T-helper 2 cell treated with Interferon-gamma antibody and Interleukin-4, amounts not matched to agents 100 ng/mL and 5 ng/mL, for 36 hours (primary cell): ENCODE data around the gene RAB33A. TPM values are rescaled to one million over a fixed set of nuclear protein-coding genes. Genes with fewer than 3 reads are reported as not detected.

Experiments used
- intact Hi-C: fragments of 100-400 bp; cut with micrococcal nuclease; formaldehyde crosslinking; loops from one replicate; pipeline ENCODE4 v1.15.1; 2023
- total RNA-seq: library from RNA; stranded (reverse); gene quantifications from 2 replicates; pipeline ENCODE4 v1.2.3, GENCODE V29; 2022

The RAB33A gene
- total RNA-seq, 1 donor from 2014 or later: 27.7 TPM

DNA sequence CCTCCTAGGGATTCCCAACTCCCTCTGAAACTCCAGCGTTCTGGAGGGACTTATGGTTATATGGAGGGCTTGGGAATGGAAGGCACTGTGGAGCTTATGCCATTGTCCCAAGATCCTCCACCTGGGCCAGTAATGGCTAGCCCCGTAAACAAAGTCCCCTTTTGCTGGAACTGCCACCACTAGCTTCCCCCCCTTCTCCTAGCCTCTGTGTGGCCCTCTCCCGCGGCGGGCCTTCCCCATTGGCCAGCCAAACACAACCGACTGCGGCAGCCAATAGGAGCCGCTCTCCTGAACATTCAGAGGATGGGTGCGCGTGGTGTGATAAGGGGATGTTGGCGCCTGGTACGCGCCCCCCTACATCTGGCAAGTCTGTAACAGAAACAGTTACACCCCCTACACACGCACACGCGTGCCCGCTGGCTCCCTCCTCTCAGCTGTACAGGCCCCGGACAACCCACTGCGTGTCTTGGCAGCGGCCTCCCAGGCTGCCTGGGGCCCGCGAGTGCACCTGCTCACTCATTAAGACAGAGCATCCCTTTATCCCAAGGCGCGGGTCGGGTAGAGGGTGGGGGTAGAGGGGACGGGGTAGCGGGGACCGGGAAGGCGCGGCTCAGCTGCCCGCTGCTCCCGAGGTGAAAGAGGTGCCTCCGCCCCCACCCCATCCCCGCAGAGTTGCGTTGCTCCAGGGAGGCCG lies 863 bp upstream of the RAB33A start:
- intact Hi-C loops: loop anchor here (2.0 to 5.0 kb wide), 3 partner anchors 49 to 166 kb away; partner anchors contain the start of genes SLC25A14 and ZNF280C

DNA sequence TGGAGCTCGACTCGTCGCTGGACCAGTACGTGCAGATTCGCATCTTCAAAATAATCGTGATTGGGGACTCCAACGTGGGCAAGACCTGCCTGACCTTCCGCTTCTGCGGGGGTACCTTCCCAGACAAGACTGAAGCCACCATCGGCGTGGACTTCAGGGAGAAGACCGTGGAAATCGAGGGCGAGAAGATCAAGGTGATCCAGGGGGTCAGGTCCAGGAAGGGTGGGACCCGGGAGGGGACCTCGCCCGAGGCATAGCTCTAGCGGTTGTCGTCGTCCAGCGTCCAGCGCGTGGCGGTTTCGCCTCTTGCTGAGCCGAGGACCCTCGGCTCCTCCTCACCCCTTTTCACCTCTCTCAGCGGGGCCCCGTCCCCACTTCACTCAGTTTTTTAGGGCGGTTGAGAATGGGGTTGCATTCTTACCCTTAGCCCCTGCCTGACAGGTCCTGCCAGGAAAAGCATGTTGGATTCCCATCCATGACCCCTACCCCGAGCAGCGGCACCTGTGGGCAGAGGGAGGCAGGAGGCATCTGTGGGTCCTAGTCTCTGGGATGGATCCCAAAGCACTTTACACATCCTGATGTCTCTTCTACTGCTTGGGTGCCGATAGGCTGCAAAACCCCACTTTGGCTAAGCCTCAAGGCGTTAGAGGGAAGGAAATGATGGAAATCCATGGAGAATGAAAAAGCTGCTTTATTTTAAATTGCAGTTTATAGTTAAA lies 524 bp downstream of the RAB33A start:
- intact Hi-C loops: loop anchor here (5.0 kb wide), 2 partner anchors 50 to 165 kb away; partner anchors contain the start of gene SLC25A14

DNA sequence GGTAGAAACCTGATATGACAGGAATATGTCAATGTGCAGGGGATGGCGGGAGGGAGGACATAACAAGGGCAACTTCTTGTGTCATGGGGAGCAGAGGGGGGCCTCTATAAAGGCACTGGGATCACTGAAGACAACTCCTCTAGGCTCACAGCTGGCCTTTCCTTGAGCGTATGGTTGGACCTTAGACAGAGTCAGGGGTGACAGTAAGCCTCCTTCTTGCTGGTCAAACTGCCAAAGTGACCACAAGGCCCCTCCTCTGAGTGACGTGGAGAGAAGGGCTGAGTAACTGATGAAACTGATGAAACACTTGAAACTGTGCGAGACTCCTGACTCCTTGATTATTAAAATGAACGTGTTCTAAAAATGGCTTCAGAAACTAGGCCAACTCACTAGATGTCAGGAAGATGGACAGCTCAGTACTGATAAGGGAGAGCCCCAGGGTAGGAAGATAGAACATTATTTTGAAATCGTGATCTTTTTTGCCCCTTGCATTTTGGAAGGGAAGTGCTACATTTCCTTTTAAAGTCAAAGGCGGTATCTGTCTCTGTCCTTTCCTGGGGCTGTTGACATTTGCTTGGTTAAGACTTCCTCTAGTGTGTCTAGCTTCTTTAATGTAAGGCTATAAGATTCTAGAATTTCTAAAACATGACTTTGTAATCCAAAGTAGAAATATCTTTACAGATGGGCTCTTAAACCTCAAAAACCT lies 1.6 kb downstream of the RAB33A start:
- intact Hi-C loops: loop anchor here (1.0 to 5.0 kb wide), 3 partner anchors 8 to 164 kb away; partner anchors contain the start of genes AIFM1 and SLC25A14

DNA sequence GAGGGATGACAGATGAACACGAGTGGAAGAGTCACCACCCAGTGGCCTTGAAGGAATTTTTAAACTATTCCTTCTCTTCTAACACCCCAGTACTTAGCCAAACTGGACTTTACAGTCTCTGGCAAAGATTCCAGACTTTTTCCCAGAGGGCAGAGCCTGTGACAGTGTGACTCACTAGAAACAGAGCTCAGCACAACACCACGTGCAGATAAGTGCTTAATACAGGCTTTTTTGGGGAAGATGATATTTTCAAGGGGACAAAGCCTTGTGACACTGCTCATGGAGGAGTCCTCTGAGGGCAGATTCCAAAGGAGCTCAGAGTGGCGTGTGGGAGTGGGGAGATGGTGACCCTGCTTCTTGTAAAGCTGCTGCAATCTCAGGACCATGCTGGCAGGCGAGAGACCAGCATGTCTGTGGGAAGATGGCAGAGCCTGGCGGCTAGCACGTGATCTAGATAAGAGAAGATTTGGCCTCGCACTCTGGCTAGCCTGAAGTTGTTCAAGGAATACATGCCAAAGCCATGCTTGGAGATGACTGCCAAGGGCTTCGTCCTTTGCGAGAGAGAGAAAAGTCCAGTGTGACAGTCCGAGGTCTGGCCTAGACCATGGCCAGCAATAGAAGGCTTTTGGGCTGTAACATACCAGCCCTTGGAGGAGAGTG lies 2.4 kb downstream of the RAB33A start:
- intact Hi-C loops: loop anchor here (5.0 kb wide), 2 partner anchors 52 to 163 kb away; partner anchors contain the start of gene SLC25A14

DNA sequence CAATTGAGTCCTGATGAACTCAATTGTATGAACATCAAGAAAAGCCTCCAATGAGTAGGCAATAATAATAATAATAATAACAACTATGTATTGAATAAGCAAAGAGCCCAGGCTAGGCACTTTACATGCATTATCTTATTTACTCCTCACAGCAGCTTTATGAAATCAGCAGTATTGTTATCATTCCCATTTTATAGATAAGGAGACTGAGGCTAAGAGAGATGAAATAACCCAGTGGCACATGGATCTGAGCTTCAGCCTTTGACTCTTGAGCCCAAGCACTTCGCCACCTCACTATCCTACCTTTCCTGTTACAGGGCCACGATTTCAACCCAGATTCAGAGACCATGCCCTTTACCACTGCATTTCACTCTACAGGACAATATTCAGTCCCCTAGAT lies 3.2 kb downstream of the RAB33A start:
- intact Hi-C loops: loop anchor here (5.0 kb wide), 2 partner anchors 53 to 162 kb away; partner anchors contain the start of gene SLC25A14

DNA sequence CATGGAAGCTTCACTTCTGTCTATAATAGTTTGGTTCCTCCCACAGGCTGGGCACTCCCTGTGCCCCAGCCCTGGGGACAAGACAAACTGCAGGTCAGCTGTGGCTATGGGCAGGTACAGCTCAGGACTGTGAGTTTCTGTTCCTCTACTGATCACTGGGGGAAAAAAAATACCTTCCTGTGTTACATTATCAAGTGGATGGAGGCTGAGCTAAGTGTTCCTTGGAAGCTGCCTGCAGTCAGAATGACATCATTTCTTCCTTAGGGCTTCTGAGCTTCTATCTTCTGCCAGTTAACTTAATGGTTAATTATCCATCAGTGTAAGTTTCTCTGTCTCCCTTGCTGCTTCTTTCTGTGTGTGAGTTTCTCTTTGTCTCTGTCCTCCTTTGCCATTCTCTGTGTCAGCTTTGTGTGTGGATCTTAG lies 4.6 kb downstream of the RAB33A start:
- intact Hi-C loops: no loop called here

DNA sequence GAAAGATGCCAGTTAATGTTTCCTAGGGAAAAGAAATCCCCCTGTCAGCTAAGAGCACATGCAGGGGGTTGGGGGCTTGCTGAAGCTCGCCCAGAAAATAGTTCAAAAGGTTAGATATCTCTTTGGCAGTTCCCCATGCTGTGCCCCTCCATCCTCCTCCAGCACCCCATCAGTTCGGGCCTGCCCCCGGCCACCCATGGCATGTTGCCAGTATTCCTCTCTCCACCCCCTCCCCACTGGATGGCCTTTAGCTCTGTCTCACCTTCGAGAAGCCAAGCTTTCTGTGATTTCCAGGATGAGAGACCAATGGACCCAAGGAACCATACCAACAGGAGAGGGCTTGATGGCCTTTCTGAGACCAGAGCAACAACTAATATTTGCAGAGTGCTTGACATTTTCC lies 5.2 kb downstream of the RAB33A start:
- intact Hi-C loops: no loop called here

DNA sequence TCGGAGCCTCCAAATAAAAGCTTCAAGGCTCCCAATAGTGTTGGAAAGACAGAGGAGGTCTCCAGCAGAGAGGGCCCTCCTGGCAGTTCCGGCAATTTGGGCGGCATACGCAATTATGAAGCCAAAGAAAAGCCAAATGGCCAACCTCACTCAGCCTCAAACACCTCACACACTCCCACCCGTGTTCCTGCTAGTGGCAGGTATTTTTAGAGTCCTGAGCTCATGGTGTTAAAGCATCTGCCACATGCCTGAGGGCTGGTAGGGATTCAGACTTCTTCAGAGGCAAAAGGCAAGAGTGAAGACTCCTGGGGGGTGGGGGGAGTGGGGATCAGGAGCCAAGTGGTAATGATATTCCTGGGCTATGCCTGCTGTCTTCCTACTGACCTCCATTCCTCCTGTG lies 7.4 kb downstream of the RAB33A start:
- intact Hi-C loops: no loop called here

DNA sequence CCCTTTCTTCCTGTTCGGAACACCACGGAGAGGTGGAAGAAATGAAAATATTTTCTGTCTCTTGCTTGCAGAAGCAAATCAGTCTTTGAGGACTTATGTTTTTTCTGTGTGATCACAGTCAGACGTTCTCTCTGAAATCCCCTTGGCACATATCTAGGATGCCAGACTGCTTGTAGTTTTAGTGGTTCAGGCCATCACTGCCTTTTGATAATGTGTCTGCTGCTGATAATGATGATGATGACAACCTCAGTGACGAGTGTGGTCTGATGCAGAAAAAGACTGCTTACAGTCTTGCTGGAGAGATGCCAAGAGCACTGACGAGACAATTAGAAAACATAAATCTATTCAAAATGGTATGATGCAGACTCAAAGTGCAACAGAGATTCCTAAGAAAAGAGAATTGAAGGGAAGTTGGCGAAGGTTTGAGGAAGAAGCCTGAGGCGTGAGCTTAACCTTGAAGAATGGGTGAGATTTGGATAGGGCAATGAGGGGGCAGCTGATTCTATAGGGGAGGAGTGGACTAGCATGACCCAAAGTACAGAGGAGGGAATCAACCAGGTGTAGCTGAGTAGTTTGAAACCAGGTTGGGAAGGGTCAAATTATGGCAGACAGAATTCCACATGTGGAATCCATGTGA lies 7.9 kb downstream of the RAB33A start:
- intact Hi-C loops: no loop called here

DNA sequence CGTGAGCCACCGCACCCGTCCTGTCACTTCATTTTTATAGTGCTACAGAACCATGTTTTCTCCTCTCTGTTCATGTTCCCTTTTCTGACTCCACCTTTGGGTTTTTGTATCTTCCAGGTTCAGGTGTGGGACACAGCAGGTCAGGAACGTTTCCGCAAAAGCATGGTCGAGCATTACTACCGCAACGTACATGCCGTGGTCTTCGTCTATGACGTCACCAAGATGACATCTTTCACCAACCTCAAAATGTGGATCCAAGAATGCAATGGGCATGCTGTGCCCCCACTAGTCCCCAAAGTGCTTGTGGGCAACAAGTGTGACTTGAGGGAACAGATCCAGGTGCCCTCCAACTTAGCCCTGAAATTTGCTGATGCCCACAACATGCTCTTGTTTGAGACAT lies 12.4 kb downstream of the RAB33A start:
- intact Hi-C loops: no loop called here

DNA sequence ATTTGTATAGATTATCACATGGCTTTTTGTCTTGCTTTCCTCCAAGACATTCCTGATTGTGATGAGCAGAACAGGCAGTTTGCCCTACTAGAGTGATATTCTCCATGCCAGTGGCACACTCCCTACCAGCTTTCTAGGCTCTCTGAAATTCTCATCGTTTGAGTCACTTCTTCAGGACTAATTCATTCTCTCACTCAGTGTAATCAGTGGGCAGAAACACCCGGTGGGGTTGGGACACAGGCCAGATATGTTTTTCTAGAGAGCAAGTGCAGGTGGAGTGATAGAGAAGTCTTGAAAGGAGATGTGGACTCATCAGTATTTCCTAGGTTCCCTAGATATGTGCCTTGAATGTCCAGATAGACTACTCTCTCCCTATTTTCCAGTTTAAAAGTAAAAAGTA lies 13.1 kb downstream of the RAB33A start:
- intact Hi-C loops: no loop called here

DNA sequence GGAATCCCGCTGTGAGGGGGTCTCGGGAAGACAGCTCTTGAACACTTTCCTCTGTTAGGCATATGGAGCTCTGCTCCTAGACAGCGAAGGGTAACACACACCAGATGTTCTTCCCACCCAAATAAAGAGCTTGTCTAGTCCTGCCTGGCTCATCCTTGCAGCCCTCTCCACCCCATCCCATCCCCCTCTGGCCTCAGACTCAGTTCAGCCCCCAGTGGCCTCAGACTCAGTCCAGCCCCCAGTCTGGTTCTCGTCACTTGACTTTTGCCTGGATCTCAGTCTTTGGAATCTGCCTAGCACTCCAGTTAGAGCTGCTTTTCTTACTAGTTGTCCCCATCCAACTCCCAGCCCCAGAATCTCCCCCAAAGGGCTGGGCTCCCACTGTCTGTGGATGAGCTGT lies 14.9 kb downstream of the RAB33A start:
- intact Hi-C loops: no loop called here

DNA sequence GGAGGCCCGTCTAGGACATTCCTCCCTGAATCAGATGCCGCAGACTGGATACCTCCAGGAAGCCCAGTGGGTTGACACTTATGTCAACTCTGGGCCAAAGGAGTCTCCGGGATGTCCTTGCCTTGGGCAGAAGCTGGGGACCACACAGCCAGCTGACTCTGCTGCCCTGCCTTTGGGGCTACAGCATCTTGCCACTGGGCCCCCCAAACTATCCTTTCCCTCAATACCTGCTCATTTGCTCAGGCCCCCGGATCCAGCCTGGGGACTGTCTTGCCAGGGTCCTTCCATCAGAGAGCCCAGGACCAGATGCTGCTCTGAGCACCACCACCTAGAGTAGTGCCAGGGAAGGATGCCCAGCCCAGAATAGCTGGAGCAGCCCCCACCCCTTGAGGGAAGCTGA lies 19.0 kb downstream of the RAB33A start:
- intact Hi-C loops: loop anchor here (5.0 to 10.0 kb wide), 2 partner anchors 68 to 586 kb away; no protein-coding TSS in a partner anchor

DNA sequence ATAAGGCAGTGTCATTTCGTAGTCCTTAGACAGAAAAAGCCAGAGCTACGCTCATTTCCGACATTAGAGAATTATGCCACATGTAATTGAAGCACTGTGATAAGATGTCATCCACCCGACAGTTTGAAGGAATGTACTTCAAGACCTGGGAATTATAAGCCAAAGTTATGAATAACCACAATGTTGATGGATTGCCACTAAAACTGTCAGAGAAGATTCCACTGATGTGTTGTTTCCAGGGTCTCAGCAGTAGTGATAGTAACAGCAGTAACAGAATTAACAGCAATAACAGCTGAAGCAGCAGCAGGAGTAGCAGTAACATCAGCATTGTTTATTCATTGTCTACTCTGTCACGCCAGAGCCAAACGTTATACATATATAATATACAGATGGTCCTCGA lies 24.7 kb downstream of the RAB33A start:
- intact Hi-C loops: loop anchor here (10.0 kb wide), 1 partner anchor 592 kb away; no protein-coding TSS in a partner anchor

DNA sequence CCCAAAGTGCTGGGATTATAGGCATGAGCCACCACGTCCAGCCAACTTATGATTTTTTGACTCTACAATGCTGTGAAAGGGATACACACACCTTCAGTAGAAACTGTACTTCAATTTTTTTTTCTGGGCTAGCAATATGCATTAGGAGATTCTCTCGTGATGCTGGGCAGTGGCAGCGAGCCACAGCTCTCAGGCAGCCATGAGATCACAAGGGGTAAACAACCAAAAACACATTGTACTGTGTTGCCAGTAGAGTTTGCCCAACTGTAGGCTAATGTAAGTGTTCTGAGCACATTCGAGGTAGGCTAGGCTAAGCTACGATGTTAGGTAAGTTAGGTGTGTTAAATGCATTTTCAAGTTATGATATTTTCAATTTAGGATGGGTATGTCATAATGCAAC lies 25.7 kb downstream of the RAB33A start:
- intact Hi-C loops: loop anchor here (10.0 kb wide), 1 partner anchor 593 kb away; no protein-coding TSS in a partner anchor

DNA sequence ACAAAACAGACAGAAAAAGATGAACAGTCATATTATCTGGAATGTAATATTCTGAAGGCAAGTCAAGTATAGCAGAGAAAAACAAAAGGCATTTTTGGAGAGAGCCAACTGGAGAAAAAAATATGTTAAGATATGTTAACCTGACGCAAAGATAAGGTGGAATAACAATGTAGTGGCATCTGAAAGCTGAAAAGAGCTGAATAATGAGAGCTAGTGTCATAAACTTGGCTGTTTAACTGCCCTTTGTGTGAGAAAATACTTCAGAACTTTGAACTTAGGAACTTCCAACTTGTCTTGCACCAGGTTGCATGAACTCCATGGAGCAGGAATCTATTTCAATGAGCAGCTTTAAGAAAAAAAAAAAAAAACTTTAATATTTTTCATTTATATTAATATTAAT lies 32.9 kb downstream of the RAB33A start:
- intact Hi-C loops: no loop called here

DNA sequence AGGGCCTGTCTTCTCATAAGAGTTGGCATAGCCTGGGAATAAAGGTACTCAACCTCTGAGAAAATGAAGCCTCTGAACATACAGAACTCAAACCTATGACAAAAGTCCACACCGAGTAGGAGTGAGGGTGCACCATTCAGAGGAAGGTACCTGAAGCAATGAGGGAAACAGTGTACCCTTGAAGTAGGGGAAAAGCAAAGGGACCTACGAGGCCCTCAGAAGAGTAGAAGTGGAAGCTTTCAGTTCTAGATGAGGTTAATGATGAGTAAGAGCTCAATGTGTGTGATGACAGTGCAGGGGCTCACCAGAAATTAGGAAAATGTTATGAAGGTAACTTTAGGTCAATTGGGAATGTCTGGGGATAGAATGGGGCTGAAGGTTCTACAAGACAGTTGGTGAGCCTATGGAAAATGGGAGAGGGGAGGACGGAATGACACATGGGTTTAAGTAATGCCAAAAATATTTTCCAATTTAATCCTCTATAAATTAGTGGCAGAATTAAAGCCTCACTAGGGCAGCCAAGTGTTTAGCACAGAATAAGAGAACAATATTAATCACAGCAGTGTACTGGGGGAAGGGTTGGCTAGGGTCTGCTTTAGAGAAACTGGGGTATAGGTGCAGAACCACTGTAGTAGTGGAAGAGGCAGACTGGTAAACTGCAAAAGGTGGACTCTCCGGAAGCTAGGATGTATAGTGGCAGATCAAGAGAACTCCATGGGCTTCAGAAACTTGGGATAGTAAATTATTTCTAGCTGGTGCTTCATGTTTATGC lies 39.8 kb downstream of the RAB33A start:
- intact Hi-C loops: no loop called here

DNA sequence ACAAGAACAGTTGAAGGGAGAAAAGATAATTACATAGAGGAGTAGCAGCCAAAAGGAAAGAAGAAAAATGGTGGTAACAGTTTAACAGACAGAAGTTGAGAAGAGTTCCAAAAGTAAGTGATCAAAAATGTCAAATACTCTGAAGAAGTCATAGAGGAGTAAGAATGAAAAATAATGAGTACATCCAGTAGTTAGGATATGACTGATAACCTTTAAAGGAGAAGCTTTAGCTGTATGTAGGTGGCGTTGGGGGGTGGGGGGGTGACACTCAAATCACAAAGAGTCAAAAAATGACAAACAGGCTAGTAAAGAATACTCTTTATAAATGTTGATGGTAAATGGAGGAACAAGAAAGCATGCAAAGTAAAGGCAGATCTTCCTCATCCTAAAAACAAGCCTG lies 40.6 kb downstream of the RAB33A start:
- intact Hi-C loops: no loop called here

DNA sequence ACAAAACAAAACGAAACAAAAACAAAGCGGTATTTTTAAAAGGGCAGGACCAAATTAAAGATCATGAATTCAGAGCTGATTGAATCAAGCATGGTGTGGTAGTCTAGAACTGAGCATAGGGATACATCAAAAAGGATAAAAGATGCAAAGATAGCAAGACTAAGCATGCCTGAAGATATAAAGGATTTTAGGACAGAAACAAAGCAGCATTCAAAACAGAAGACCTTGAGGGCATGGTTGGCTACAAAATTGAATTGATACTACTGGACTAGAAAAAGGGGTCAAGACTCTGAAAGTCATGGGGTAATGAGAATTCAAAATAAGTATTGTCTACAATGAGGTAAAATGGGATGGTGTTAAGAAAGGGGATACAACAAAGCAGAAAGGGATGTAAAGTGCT lies 41.6 kb downstream of the RAB33A start:
- intact Hi-C loops: no loop called here

DNA sequence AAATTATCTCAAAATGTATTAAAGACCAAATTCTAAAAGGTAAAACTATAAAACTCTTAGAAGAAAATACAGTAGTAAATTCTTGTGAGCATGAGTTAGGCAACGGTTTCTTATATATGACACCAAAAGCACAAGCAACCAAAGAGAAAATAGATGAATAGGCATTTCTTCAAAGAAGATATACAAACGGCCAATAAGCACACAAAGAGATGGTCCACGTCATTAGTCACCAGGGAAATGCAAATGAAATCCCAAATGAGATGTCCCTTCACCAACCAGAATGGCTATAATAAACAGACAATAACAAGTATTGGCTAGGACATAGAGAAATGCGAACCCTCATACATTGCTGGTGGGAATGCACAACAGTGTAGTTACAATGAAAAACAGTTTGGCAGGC lies 44.6 kb downstream of the RAB33A start:
- intact Hi-C loops: no loop called here
